Keratinocyte (primary cell): ENCODE measurements around the gene GNS. TPM values are rescaled to one million over a fixed set of nuclear protein-coding genes. Genes with fewer than 3 reads are reported as not detected.

Source experiments
- DNase-seq: peaks from one replicate; pipeline ENCODE4 v3.0.0-alpha.2; 2011; ENCODE audit warnings: low read depth, missing footprints, low spot score
- FAIRE-seq: peaks from 2 replicates; lab custom pipeline; 2011; peaks lifted over from hg19 to GRCh38; lab: Jason Lieb, UNC
- H2AFZ ChIP-seq: 2 replicates; pipeline ENCODE4 v1.6.0; 2012; ENCODE audit warnings: low read length, control low read depth, inconsistent platforms; ENCODE audit not compliant: control insufficient read depth
- H3K27ac ChIP-seq: 2 replicates; pipeline ENCODE4 v1.5.1; 2011; ENCODE audit warnings: low read length; ENCODE audit not compliant: control insufficient read depth, insufficient read depth
- H3K27me3 ChIP-seq: 3 replicates; pipeline ENCODE4 v1.6.0; 2011; ENCODE audit warnings: low read length; ENCODE audit not compliant: control insufficient read depth, insufficient read depth; ENCODE audit errors: extremely low read depth
- H3K36me3 ChIP-seq, 2 experiments: 2 replicates in 1 of 2; 3 replicates in 1 of 2; pipeline ENCODE4 v1.5.1; 2011; ENCODE audit warnings: low read length in 2 of 2, mild to moderate bottlenecking in 1 of 2; ENCODE audit not compliant: control insufficient read depth in 2 of 2, insufficient read depth in 2 of 2; ENCODE audit errors: extremely low read depth in 1 of 2
- H3K4me1 ChIP-seq: 3 replicates; pipeline ENCODE4 v1.5.1; 2011; ENCODE audit warnings: low read length; ENCODE audit not compliant: control insufficient read depth, insufficient read depth; ENCODE audit errors: extremely low read depth
- H3K4me2 ChIP-seq: 3 replicates; pipeline ENCODE4 v1.6.0; 2011; ENCODE audit warnings: low read depth, low read length; ENCODE audit not compliant: control insufficient read depth, insufficient read depth; ENCODE audit errors: extremely low read depth
- H3K4me3 ChIP-seq, 3 experiments: fragments of 200-600 bp in 1 of 3; sonication (generic) in 1 of 3; 2 replicates in 2 of 3; 3 replicates in 1 of 3; pipeline ENCODE4 v1.5.1; 2011 to 2016; ENCODE audit warnings: low read length in 3 of 3, mild to moderate bottlenecking in 3 of 3, control low read depth in 2 of 3, inconsistent platforms in 1 of 3, low read depth in 1 of 3, mixed read lengths in 1 of 3, mixed run types in 1 of 3, moderate library complexity in 1 of 3; ENCODE audit not compliant: control insufficient read depth in 2 of 3, insufficient read depth in 2 of 3; ENCODE audit errors: extremely low read depth in 1 of 3
- H3K79me2 ChIP-seq: 2 replicates; pipeline ENCODE4 v1.6.0; 2012; ENCODE audit warnings: low read length; ENCODE audit not compliant: control insufficient read depth, insufficient read depth
- H3K9ac ChIP-seq: 3 replicates; pipeline ENCODE4 v1.6.0; 2011; ENCODE audit warnings: low read length; ENCODE audit not compliant: control insufficient read depth, insufficient read depth; ENCODE audit errors: extremely low read depth
- H3K9me1 ChIP-seq: 3 replicates; pipeline ENCODE4 v1.6.0; 2011; ENCODE audit warnings: low read length; ENCODE audit not compliant: control insufficient read depth, insufficient read depth; ENCODE audit errors: extremely low read depth
- H3K9me3 ChIP-seq: 2 replicates; pipeline ENCODE4 v1.5.1; 2012; ENCODE audit warnings: low read depth, low read length; ENCODE audit not compliant: control insufficient read depth
- H4K20me1 ChIP-seq: 3 replicates; pipeline ENCODE4 v1.6.0; 2011; ENCODE audit warnings: low read length; ENCODE audit not compliant: control insufficient read depth, insufficient read depth; ENCODE audit errors: extremely low read depth
- CTCF ChIP-seq, 3 experiments: IDR thresholded peaks in 1 of 3; conservative IDR thresholded peaks in 1 of 3; optimal IDR thresholded peaks in 1 of 3; 2 replicates in 2 of 3; 3 replicates in 1 of 3; pipeline versions ENCODE3 to v1.5.1; 2011; ENCODE audit warnings: low read length in 3 of 3, mild to moderate bottlenecking in 3 of 3, moderate library complexity in 2 of 3, control low read depth in 1 of 3, inconsistent platforms in 1 of 3; ENCODE audit not compliant: insufficient read depth in 2 of 3; ENCODE audit errors: extremely low read depth in 1 of 3
- EZH2 ChIP-seq: IDR thresholded peaks from one replicate; pipeline ENCODE4 v1.6.1; 2012; ENCODE audit warnings: inconsistent platforms, mild to moderate bottlenecking, low read length, moderate library complexity
- dilution Hi-C: fragments of 300-500 bp; cut with MboI; formaldehyde crosslinking; loops from one replicate; pipeline ENCODE4 v1.7.0; 2020; ENCODE audit warnings: low sequenced_read_pairs; ENCODE audit not compliant: extremely low pct_ligation_motif_present
- polyA plus RNA-seq, 5 experiments: library from polyadenylated mRNA; depleted of rRNA in 3 of 5; stranded (reverse) in 3 of 5; stranded (forward) in 1 of 5; unstranded in 1 of 5; fragments of >200 nt; gene quantifications; 1 replicate in 1 of 5; 2 replicates in 3 of 5; 3 replicates in 1 of 5; pipeline versions ENCODE4 v1.2.1 to v1.2.3, GENCODE V29; 2011 to 2012; ENCODE audit warnings: missing spikeins in 2 of 5, low read depth in 1 of 5, low replicate concordance in 1 of 5

The GNS gene
- polyA plus RNA-seq, 1 donor (not counting 4 experiments of a cell fraction or from before 2014, with no cell fraction given) = 57.8 TPM

- dilution Hi-C loops = loop anchor here (25.0 kb wide), 1 partner anchor 148 kb away; no protein-coding TSS in a partner anchor
- H3K36me3 ChIP-seq = peaks cover 4 to 5% of the 10 kb centered on the region in 2 experiments
- FAIRE-seq (no peak), DNase-seq (no peak)
- H3K9me1 ChIP-seq = no peaks in the 10 kb centered on the region
- H2AFZ ChIP-seq = no peak overlapping the region
- peaks cover 8% of the 10 kb centered on the region for H3K4me1 ChIP-seq
- TF ChIP-seq CTCF (optimal IDR thresholded peaks at IDR 0.05 in 1 of 3, IDR thresholded peaks at IDR 0.05 in 1 of 3, conservative IDR thresholded peaks at IDR 0.05 in 1 of 3; ENCODE audit: extremely low read depth in 1 of 3, insufficient read depth in 2 of 3, low read length in 3 of 3) (no peak), EZH2 (no peak)
- H3K9me3 ChIP-seq = no peaks in the 10 kb centered on the region
- peaks cover 10% of the 10 kb centered on the region for H3K79me2 ChIP-seq
- no peak overlapping the region for H3K9ac ChIP-seq
- H3K4me2 ChIP-seq = no peak overlapping the region
- no peak overlapping the region for H3K27ac ChIP-seq
- H4K20me1 ChIP-seq = no peaks in the 10 kb centered on the region
- H3K4me3 ChIP-seq = no peak overlapping the region
- H3K27me3 ChIP-seq = no peaks in the 10 kb centered on the region
Observed at GRCh38 chr12:64685050-64685449, 74.2 kb downstream of the GNS start.

- Histone ChIP-seq H3K4me2 (no peak overlapping the region), H3K9me3 (no peaks in the 10 kb centered on the region), H3K9me1 (no peaks in the 10 kb centered on the region), H4K20me1 (no peaks in the 10 kb centered on the region), H3K4me1 (peaks cover 19% of the 10 kb centered on the region), H3K9ac (no peak overlapping the region), H3K27ac (no peak overlapping the region), H3K36me3 (peaks cover 4 to 5% of the 10 kb centered on the region in 2 experiments), H3K27me3 (no peaks in the 10 kb centered on the region), H3K79me2 (peaks cover 10% of the 10 kb centered on the region), H2AFZ (no peak overlapping the region), H3K4me3 (no peak overlapping the region)
- TF ChIP-seq EZH2 (no peak), CTCF (optimal IDR thresholded peaks at IDR 0.05 in 1 of 3, IDR thresholded peaks at IDR 0.05 in 1 of 3, conservative IDR thresholded peaks at IDR 0.05 in 1 of 3; ENCODE audit: extremely low read depth in 1 of 3, insufficient read depth in 2 of 3, low read length in 3 of 3) (no peak)
- DNase-seq = no peak
- no peak for FAIRE-seq
- dilution Hi-C loops = loop anchor here (25.0 kb wide), 1 partner anchor 147 kb away; no protein-coding TSS in a partner anchor
Observed at GRCh38 chr12:64683816-64684543, 75.2 kb downstream of the GNS start.
